Activated CD8-positive, alpha-beta T cell treated with anti-CD3 and anti-CD28 coated beads for 36 hours (primary cell): ENCODE results near the gene IL1RAPL2. TPM values are rescaled to one million over a fixed set of nuclear protein-coding genes. Genes with fewer than 3 reads are reported as not detected.

Experiments
- ATAC-seq: fragments of 200-7000 bp; cut with Tn5 transposase; one replicate; pipeline ENCODE4 v1.10.0; 2021; ENCODE audit warnings: mild to moderate bottlenecking, moderate library complexity
- CTCF ChIA-PET: fragments of 350-600 bp; sonication (Branson Sonifier 250); formaldehyde crosslinking; loops from one replicate; lab custom pipeline; 2021; ENCODE audit warnings: antibody characterized with exemption; lab: Charles Lee
- POLR2A ChIA-PET: fragments of 350-600 bp; sonication (Branson Sonifier 250); formaldehyde crosslinking; loops from one replicate; lab custom pipeline; 2021; ENCODE audit warnings: antibody characterized with exemption; lab: Charles Lee
- DNase-seq: peaks from one replicate; pipeline ENCODE4 v3.0.0-alpha.2; 2020
- H3K27ac Mint-ChIP-seq: one replicate; pipeline ENCODE4 v1.8.0; 2021; ENCODE audit warnings: mild to moderate bottlenecking, mixed read lengths
- H3K27me3 Mint-ChIP-seq: one replicate; pipeline ENCODE4 v1.8.0; 2021; ENCODE audit warnings: mixed read lengths
- H3K36me3 Mint-ChIP-seq: one replicate; pipeline ENCODE4 v1.8.0; 2021; ENCODE audit warnings: low read depth, mixed read lengths
- H3K4me1 Mint-ChIP-seq: one replicate; pipeline ENCODE4 v1.8.0; 2021; ENCODE audit warnings: low read depth, mixed read lengths
- H3K4me3 Mint-ChIP-seq: one replicate; pipeline ENCODE4 v1.8.0; 2021; ENCODE audit warnings: mild to moderate bottlenecking, moderate library complexity, mixed read lengths
- H3K9me3 Mint-ChIP-seq: one replicate; pipeline ENCODE4 v1.8.0; 2021; ENCODE audit warnings: mixed read lengths
- intact Hi-C: fragments of 100-400 bp; cut with micrococcal nuclease; formaldehyde crosslinking; loops from one replicate; pipeline ENCODE4 v1.10.0; 2022
- total RNA-seq, 2 experiments: library from RNA; stranded (reverse); gene quantifications; one replicate each; pipeline ENCODE4 v1.2.3, GENCODE V29; 2021
- TF ChIP-seq, protein P1 (sequence below): fragments of 200-600 bp; IDR thresholded peaks from one replicate; pipeline ENCODE4 v1.8.0; 2022; ENCODE audit warnings: antibody characterized with exemption, mild to moderate bottlenecking

The IL1RAPL2 gene
- total RNA-seq, 2 experiments from 2014 or later = not detected

DNA sequence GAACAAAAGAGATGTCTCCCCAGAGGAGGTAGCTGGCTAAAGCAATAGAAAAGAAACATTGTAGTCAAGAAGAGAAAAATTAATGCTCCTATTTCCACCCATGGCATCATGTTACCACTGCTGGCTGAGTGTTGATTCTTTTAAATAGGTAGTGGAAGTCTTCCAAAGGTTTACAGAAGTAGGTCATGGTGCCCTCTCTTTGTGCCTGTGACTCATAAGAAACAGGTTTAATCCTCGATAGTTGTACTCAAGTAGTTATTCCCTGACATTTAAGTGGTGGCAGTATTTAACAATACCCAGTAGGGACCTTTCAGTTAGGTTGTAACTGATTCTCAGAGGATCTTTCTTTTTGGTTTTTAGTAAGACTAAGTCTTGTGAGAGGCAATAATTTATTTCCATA is 406.7 kb downstream of the IL1RAPL2 start:
- H3K27ac Mint-ChIP-seq = no peak overlapping the region
- POLR2A ChIA-PET = no interaction called here
- ATAC-seq = no peak

DNA sequence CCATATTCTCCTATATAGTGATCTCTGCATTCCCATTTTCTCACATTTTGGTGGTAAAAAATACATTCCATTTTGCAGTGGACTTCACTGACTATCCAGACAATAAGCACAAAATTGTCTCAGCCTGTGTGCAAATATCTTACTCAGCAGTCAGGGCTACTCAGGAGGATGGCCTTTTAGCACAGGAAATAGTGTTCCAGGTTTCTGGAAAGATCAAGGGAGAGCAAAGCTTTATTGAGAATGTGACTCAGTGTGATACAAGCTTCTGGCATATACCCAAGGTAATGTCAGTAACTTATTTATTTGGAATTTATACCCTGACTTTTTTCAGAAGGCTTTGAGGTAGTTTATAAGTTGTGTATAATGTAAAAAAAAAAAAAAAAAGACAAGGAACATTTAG is 421.1 kb downstream of the IL1RAPL2 start:
- no peaks in the 10 kb centered on the region for H3K36me3 Mint-ChIP-seq
- intact Hi-C loops = no loop called here
- TF ChIP-seq, protein P1, sequence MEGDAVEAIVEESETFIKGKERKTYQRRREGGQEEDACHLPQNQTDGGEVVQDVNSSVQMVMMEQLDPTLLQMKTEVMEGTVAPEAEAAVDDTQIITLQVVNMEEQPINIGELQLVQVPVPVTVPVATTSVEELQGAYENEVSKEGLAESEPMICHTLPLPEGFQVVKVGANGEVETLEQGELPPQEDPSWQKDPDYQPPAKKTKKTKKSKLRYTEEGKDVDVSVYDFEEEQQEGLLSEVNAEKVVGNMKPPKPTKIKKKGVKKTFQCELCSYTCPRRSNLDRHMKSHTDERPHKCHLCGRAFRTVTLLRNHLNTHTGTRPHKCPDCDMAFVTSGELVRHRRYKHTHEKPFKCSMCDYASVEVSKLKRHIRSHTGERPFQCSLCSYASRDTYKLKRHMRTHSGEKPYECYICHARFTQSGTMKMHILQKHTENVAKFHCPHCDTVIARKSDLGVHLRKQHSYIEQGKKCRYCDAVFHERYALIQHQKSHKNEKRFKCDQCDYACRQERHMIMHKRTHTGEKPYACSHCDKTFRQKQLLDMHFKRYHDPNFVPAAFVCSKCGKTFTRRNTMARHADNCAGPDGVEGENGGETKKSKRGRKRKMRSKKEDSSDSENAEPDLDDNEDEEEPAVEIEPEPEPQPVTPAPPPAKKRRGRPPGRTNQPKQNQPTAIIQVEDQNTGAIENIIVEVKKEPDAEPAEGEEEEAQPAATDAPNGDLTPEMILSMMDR = no peak
- no peaks in the 10 kb centered on the region for H3K27me3 Mint-ChIP-seq
- POLR2A ChIA-PET = no interaction called here
- H3K9me3 Mint-ChIP-seq = no peaks in the 10 kb centered on the region
- H3K4me3 Mint-ChIP-seq = no peak overlapping the region
- CTCF ChIA-PET = interaction anchor here (0.8 kb wide), 1 partner anchor 12 kb away, joined by 3 read pairs; no protein-coding TSS in a partner anchor
- DNase-seq = no peak
- no peak for ATAC-seq
- H3K4me1 Mint-ChIP-seq = no peaks in the 10 kb centered on the region
- H3K27ac Mint-ChIP-seq = no peak overlapping the region

More for the DNA sequence above, 406.7 kb downstream of the IL1RAPL2 start:
- Mint-ChIP-seq H3K9me3 (no peaks in the 10 kb centered on the region), H3K27me3 (no peaks in the 10 kb centered on the region), H3K36me3 (no peaks in the 10 kb centered on the region), H3K4me3 (no peak overlapping the region), H3K4me1 (no peaks in the 10 kb centered on the region)
- CTCF ChIA-PET = no interaction called here
- TF ChIP-seq, protein P1 = no peak
- DNase-seq = no peak
- intact Hi-C loops = no loop called here

DNA sequence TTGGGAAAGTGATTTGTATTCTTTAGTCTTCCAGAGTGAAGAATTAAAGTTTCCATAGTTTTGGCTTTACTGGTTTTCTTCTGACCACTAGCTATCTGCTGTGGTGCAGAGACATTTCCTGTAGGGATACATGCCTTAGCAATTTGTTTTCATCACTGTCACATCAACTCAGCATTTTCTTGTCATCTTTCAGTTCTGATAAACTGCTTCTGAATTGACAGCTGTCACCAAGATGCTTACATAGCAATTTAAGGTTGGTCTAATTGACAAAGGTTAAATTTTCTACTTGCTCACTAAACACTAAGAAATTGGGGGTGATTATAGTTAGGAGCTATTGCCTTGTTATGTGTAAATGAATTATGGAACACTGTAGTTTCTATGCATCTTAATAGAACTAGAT is 422.0 kb downstream of the IL1RAPL2 start:
- no peak overlapping the region for H3K4me3 Mint-ChIP-seq
- CTCF ChIA-PET = interaction anchor here (0.8 kb wide), 1 partner anchor 11 kb away, joined by 3 read pairs; no protein-coding TSS in a partner anchor

DNA sequence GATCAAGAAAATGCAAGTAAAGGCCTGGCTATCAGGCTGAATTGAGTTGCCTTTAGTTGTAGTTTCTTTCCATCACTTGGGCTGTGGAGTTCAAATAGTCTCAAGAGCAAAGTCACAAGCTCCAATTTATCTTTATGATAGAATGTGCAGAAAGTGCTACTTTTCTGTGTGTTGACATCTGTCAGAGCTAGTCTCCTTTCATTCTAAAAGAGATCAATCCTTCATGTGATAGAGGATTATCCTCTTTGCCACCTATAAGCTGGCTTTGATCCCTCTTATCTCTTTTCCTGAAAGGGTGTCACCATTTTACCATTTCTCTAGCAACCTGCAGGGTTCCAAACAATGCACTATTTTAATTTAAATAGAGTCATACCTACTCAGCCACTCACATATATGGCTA is 429.5 kb downstream of the IL1RAPL2 start:
- intact Hi-C loops = no loop called here
- Mint-ChIP-seq H3K4me3 (no peak overlapping the region), H3K27me3 (no peaks in the 10 kb centered on the region), H3K9me3 (no peaks in the 10 kb centered on the region), H3K4me1 (no peaks in the 10 kb centered on the region), H3K27ac (no peak overlapping the region), H3K36me3 (no peaks in the 10 kb centered on the region)
- TF ChIP-seq, protein P1 = no peak
- ATAC-seq (no peak), DNase-seq (no peak)
- ChIA-PET CTCF (no interaction called here), POLR2A (no interaction called here)

More for the DNA sequence above, 422.0 kb downstream of the IL1RAPL2 start:
- H3K9me3 Mint-ChIP-seq = no peaks in the 10 kb centered on the region
- H3K27me3 Mint-ChIP-seq = no peaks in the 10 kb centered on the region
- no peaks in the 10 kb centered on the region for H3K4me1 Mint-ChIP-seq
- ATAC-seq (no peak), DNase-seq (no peak)
- H3K27ac Mint-ChIP-seq = no peak overlapping the region
- TF ChIP-seq, protein P1 = no peak
- POLR2A ChIA-PET = no interaction called here
- intact Hi-C loops = no loop called here
- no peaks in the 10 kb centered on the region for H3K36me3 Mint-ChIP-seq

GRCh38 chrX:105006103-105006502 is 440.1 kb downstream of the IL1RAPL2 start:
- ChIA-PET CTCF (no interaction called here), POLR2A (no interaction called here)
- Mint-ChIP-seq H3K4me1 (no peaks in the 10 kb centered on the region), H3K27ac (no peak overlapping the region), H3K4me3 (no peak overlapping the region), H3K9me3 (no peaks in the 10 kb centered on the region), H3K27me3 (no peaks in the 10 kb centered on the region), H3K36me3 (no peaks in the 10 kb centered on the region)
- no peak for DNase-seq
- intact Hi-C loops = no loop called here
- no peak for ATAC-seq
- TF ChIP-seq, protein P1 = no peak
